Ecto neural progenitor cell (in vitro differentiated cells): Measurements from ENCODE around the gene GULP1.
"Not testable (repeated sequence)": the region's sequence is repeated elsewhere in the genome, so short reads cannot be mapped to it uniquely, and the experiment has no call there.

ENCODE experiments used
- DNase-seq: peaks from one replicate; pipeline ENCODE4 v3.0.0-alpha.2; 2018; ENCODE audit warnings: low spot score

The GULP1 gene

DNA sequence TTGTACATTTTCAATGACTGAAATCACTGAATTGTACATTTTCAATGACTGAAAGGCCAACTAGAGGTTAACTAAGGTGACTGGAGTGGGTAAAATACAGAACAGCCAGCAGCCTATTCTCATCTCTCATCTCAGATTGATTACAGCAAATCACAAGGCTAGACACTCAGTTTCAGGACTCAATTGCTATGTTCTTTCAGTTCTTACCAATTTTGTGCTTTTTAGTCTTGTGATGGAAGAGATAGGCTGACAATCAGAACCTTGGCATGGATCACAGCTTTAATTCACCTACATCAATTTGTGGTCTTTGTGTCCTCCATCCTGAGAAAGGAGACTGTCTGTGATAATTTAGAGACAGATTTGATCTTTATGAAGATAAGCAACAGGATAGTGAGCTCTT lies 124.7 kb downstream of the GULP1 start:
- no peak for DNase-seq

DNA sequence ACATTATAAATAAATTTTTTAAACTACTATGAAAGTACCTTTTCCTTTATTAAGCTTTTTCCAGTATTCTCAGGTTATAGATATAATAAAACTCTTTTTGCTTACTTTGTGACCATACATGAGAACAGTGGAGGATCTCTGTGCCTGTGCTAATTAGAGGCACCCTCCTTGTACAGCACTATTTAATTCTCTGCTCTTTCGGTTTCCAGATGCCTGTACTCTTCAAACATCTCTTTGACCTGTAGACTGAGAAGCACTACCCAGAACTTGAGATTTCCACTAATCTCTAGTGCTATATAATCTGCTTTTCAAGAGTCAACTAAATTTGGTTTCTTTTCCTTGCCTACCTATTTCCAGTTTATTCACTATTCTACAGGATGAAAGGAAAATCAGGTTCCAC lies 131.1 kb downstream of the GULP1 start:
- no peak for DNase-seq

DNA sequence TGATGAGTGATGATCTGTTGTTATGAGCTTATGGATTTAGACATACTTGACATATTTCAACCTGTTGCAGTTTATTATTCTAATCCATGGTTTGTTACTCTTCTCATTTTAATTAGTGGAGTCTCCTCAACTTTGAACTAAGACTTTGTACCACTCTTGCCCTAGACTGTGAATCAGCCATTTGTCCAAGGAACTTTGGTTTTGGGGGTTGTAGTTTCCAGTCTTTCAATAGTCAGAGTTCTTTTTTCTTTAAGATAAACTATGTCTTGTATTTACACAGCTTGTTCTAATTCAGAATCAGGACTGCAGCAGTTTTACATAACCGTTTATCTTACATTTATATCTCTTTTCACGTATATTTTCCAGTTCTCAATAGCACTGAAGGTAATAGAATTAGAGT lies 133.6 kb downstream of the GULP1 start:
- no peak for DNase-seq

DNA sequence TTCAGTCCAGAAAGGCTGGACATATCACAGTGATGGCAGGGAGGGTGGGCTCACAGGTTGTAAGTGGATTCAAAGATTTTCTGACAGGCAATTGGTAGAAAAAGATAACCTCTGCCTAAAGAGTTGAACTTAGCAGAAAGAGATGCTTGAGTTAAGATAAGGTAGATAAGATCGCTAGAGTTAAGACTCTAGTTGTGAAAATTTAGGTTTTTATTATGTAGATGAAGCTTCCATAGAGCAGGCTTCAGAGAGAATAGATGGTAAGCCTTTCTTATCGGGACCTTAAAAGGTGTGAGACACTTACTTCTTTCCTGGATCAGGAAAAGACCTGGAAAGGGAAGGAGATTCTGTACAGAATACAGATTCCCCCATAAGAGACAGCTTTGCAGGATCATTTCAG lies 134.4 kb downstream of the GULP1 start:
- DNase-seq, result no peak

DNA sequence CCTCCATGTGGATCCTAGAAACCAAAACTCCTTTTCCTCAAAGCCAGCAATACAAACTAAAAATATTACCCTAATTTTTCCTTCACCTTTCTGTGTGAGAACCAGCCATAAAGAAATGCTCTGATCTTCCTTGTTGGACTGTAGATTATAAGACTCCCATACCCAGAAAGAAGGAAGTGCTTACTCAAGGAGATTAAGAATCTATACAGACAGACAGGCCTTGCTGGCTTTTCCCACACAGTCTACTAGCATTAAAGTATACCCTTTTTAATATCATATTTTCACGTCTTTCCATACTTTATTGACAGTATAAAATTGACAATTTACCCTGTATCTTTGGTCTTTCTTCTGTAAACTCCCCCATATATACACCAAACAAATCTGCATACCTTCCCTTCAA lies 139.0 kb downstream of the GULP1 start:
- DNase-seq, result no peak

DNA sequence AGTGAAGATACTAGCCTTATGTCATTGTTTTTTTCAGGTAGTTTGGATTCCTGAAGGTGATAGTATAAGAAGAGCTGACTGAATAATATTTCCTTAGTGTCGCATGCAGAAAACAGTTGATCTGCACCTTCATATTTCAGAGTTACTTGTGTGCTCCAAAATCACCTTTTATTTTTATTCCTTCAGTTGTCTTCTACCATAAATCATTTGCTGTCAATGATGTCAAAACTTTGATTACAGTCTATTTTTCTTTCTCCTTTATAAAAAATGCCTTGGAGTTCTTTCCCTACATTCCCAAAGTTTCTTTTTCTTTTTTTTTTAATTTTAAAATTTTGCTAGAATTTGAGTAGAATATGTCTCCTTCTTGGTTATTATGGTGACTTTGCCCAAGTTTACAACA lies 142.3 kb downstream of the GULP1 start:
- DNase-seq, result no peak

DNA sequence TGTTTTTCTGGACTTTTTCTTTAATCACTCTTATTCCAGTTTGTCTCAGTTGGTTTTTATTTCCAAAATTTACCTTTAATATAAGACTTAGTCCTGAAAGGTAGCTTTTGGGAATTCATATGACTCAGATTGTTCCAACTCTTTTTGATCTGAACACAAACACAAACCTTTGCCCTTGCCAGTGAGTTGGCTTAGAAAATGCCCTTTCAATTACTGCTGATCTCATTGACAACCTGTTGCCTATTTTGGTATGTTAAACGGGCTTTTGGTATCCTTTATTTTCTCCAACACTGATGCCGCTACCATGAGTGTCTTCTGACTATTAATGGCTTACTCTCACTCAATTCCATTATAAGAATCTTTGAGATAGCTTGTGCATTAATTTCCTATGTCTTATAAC lies 143.4 kb downstream of the GULP1 start:
- no peak for DNase-seq

DNA sequence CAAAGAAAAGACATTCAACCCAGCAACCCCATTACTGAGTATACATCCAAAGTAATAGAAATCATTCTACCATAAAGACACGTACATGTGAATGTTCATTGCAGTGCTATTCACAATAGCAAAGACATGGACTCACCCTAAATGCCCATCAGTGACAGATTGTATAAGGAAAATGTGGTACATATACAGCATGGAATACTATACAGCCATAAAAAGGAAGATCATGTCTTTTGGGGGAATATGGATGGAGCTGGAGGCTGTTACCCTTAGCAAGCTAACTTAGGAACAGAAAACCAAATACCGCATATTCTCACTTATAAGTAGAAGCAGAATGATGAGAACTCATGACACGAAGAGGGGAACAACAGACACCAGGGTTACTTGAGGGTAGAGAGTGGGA lies 145.9 kb downstream of the GULP1 start:
- no peak for DNase-seq

DNA sequence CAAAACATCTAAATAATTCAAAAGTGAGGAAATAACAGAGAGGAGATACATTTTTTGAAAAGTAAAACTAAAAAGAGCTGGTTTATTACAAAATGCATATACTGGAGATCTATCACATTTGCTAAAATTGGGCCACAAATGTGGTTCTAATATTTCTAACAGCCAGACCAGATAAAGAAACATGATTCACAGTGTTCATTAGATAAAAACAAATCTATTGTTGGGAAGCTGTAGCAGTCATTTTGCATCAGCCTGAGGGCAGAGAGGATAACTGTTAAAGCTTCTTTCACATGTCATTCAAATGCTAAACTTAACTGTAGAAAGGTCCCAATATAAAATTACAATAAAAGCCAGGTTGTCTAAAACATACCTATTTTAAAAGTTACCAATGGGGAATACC lies 148.3 kb downstream of the GULP1 start:
- DNase-seq, result no peak

DNA sequence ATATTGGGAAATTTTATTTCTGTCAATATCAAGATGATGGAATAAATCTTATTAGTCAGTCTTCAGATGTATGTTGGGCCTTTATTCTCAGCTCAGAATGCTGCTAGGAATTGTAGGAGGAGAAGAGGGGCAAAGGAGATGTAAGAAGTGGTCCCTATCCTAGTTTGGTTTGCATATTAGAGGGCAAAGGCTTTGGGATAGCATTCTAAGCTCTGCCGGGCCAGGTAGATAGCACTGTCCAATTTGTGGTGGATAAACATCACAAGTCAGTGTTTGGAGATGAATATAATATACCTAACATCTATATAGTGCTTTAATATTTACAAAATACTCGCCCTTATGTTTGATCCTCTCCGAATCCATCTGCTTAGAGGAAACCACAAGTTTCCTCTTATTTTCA lies 149.2 kb downstream of the GULP1 start:
- DNase-seq, result no peak

DNA sequence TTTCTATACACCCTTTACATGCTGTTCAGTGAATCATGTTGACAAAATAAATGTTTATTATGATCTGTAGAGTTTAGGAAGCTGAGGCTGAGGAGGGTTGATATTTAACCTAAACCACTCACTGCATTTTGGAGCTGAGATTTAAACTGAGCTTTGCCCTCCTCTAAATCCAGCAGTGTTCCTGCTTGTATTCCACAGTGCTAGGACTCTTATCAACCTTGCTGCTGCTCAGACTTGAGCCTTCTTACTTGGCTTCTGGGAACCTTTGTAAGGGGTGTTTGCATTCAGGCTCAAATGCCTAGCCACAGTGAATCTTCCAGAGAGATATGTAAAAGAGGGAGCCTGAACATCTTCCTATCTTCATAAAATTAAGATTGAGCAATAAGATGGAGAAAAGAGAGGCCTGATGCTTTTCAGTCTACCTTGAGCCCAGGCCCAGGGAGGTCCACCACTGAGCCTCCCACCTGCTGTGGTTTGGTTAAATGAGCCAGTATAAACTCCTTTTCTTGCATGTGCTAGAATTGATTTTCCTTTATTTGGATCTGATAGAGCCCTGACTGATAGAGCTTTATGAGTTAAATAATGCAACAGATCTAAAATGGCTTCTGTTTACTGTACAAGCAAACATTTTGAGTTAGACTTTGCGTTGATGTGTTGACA lies 149.7 kb downstream of the GULP1 start:
- DNase-seq, result no peak

DNA sequence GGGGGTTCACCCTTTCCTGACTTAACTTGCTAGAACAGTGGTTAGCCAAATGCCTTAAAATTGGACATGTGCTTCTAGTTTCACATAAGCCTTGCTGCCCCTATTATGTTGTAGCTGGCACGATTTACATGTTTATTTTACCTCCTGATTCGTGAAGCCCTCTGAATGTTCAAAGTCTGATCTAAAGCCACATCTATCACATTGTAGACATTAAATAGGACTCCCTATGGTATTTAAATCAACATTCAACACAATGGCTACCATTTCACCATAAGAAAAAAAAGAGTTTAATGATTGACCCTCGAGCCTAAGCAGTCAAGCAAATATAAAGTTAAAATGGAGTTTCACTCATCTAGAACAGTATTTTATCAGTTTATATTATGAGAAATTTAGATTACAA lies 151.5 kb downstream of the GULP1 start:
- no peak for DNase-seq

DNA sequence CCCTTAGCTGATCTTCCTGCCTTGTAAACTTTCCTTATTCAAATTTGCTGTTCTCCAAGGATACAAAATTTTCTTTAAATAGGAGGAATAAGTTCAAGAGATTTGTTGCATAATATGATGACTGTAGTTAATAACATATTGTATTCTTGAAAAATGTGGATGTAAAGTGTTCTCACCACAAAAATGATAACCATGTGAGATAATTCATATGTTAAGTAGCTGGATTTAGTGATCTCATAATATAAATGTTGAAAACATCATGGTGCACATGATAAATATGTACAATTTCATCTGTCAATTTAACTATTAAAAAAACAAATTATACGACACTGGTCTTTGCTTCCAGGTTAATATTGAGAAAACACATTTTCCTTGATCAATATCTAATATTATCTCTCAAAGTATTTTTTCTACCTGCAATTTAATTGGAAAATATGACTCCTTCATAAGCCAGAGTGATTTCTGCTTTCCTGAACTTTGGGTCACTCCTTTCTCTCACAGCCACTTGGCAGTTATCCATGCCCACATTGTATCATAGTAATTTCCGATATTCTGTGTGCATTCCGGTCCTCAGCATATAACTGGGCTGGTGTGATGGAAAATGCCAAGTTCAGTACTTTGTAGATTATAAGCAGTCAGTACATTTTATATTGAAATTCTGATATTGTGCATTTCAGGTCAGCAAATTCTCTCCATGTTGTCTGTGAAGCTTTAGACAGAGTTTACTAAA lies 152.6 kb downstream of the GULP1 start:
- no peak for DNase-seq

DNA sequence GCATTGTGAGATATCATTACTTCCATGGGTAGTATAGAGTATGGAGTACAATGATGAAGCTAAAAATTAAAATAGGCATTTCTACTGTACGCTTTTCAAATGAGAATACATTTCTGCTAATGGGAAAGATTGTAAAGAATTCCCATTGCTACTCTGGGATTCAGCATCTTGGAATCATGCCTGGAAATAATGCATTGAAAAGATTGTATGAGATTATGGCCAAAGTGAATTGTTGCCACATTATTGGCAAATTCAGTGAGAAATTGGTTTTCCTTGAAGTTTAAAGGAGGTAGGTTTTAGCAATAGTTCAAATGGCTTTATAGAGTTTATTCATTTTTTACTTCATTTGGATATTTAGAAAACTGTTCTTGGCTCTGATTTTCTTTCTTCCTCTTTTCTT lies 157.9 kb downstream of the GULP1 start:
- DNase-seq, result no peak

DNA sequence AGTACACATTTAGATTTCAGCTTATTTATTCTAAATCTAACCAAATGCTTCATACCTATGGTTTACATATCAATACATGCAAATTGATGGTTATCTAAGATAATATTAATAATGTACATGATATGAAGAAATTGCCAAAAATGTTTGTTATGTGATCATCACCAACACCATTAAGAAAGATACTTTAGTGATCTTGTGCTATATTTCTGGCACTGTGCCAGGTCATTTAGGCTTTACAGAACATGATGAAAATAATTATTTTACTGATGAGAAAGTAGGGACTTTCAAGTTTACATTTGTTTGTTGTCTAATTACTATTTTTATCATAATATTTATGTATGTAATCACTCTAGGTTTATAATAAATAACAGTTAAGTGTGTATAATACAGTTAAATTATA lies 158.3 kb downstream of the GULP1 start:
- no peak for DNase-seq

DNA sequence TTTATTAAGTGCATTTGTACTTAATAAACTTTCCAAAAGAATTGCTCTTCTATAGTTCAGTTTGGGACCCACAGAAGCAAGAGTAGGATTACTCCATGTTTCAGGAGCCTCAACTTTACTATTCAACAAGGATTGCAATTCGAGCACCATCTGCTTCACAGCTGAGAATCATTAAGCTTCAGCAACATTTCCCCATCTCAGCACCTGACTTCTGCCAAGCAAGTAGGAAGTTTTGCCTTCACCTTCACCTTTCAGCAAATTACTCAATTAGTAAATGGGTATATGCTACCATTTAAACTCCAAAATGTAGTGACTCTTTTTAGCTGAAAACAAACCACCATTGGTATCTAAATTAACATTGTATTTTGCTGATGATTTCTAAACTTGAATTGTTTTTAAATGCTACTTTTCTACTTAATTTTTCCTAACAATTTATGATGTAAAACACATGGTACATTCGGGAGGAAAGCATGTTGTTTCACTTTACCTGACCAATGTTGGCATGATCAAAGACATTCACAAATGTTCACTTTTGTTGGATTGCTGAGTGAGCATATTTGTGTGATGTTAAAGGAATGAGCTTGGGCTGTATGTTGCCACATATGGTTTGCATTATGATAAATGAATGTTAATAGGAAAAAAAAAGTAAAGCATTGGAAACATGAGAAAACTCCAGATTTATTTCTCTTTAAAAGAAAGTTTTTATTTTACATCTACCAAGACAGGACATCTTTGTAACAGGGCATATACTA lies 159.2 kb downstream of the GULP1 start:
- DNase-seq, result no peak

DNA sequence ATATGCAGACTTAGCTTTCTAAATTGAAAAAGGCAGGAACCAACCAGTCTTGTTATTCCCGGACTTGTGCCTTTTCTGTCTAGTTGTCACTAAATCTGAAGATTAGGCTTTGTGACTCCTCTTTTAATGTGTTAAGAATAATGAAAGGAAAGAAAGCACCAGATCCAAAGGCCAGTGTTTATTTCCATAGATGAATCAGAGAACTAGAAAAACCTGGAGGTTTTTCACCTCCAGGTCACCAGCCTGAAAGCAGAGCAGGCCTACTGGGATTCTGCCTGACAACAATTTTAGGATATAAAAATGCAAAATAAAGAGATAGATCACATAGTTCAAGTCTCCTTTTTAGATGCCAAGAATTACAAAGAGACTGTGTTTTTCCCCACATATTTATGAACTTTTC lies 160.4 kb downstream of the GULP1 start:
- no peak for DNase-seq

DNA sequence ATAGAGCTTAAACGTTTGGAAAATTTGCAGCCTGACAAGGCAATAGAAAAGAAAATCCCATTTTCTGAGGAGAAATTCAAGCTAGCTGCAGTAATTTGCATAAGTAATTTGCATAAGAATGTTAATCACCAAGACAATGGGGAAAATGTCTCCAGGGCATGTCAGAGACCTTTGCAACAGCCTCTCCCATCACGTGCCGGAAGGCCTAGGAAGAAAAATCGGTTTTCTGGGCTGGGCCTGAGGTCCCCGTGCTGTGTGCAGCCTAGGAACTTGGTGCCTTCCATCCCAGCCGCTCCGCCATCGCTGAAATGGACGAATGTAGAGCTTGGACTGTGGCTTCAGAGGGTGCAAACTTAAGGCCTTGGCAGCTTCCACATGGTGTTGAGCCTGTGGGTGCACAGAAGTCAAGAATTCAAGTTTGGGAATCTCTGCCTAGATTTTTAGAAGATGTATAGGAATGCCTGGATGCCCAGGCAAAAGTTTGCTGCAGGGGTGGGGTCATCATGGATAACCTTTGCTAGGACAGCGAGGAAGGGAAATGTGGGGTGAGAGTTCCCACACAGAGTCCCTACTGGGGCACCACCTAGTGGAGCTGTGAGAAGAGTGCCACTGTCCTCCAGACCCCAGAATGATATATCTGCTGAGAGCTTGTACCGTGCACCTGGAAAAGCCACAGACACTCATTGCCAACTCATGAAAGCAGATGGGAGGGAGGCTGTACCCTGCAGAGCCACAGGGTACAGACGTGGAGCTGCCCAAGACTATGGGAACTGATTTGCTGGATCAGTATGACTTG lies 164.6 kb downstream of the GULP1 start:
- DNase-seq, result no peak

DNA sequence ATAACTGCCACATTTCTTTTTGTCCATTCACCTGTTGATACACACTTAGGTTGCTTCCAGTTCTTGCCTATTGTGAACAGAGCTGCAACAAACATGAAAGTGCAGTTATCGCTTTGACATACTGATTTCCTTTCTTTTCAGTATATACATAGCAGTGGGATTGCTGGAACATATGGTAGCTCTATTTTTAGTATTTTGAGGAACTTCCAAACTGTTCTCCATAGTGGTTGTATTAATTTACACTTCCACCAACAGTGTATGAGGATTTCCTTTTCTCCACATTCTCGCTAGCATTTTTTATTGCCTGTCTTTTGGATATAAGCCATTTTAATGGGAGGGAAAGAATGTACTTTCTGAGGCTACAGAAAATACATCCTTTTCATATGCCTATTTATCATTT lies 167.4 kb downstream of the GULP1 start:
- no peak for DNase-seq

DNA sequence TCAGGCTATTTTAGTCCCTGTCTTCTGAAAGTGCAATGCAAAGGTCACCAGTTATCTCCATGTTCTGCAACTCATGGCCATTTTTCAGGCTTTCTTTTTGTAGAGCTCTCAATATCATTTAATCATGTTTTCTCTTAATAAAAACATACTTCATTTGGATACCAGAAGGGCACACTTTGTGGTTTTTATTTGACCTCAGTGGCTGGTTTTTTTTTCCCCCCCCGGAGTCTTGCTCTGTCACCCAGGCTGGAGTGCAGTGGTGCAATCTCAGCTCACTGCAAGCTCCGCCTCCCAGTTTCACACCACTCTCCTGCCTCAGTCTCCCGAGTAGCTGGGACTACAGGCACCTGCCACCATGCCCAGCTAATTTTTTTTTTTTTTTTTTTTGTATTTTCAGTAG lies 174.4 kb downstream of the GULP1 start:
- not testable (repeated sequence) for DNase-seq

DNA sequence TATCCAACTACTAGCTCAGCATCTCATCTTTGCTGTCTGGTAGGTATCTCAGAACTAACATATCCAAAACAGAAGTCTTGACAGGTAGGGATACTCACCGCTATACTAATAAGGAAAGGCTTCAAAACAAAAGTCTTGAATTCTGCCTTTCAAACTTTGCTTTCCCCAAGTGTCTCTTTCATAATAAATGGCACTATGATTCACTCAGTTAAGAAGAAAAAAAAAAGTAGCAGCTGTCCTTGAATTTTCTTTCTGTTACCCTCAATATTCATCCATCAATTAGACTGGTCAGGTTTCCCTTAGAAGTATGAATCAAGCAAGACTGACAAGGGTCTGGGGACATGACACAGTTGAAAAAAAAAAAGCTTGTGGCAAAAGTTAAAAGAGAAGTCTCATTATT lies 175.1 kb downstream of the GULP1 start:
- no peak for DNase-seq

DNA sequence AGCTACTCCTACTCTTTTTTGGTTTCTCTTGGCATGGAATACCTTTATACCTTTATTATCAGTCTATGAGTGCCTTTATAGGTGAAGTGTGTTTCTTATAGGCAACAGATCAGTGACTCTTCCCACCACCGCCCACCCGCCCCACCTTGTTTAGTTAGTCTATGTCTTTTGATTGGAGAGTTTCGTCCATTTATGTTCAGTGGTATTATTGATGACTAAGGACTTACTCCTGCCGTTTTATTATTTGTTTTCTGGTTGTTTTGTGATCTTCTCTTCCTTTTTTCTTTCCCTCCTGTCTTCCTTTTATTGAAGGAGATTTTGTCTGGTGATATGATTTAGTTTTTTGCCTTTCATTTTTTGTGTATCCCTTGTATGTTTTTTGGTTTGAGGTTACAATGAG lies 179.5 kb downstream of the GULP1 start:
- no peak for DNase-seq

DNA sequence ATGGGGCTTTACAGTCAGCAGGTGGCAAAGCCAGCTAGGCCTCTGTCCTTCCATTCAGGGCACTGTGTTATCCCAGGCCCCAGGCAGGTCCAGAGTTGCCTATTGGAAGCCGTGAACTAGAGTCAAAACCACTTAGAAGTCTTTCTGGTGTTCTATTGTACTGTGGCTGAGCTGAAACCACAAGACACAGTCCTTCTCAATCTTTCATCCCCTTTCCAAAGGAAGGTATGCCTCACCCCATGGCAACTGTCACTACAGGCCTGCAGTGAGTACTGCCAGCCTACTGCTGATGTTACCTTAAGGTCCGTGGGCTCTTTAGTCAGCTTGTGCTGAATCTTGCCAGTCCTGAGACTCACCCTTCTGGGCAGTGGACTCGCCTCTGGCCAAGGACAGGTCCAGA lies 181.6 kb downstream of the GULP1 start:
- no peak for DNase-seq
